ENCODE data around the gene EXTL1.
A peak's percentile ranks its signal among the peaks of the same experiment; 100 is the strongest.

EXTL1 gene

DNA sequence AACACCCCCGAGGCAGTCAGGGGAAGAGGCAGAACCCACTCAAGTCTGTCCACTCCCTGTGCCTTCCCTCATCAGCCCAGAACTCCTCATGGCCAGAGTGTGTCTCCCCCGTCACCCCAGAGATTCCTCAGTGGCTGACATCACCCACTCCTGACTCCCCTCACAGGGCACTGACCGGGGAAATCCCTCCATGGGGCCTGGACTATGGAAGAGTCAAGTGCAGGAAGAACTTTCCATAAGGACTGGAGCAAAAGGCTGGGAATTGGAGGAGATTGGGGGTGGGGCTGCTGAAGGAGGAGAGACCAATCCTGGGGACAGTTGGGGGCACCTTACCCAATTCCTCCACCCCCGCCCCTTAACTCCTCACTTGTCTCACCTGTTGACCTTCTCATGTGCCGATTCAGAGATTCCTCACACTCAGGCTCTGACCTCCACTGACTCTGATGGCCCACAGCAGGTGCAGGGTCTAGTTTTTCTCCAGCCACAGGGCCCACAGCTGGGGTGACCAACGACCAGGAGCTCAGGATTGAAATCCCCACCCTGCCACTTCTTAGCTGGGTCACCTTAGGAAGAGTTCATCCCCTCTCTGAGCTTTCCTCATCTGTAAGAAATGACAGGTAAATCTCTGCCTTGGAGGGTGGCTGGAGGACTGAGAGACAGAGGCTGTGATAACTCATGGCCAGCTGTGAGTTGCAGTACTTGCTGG is 481 bp upstream of the EXTL1 start:
- H3K27ac Mint-ChIP-seq (ENCODE audit: low read depth) = no peak overlapping the region
- no peaks in the 10 kb centered on the region for H3K36me3 Mint-ChIP-seq (ENCODE audit: insufficient read depth)
- no peaks in the 10 kb centered on the region for H3K9me3 Mint-ChIP-seq
- peaks cover 7% of the 10 kb centered on the region for H3K27me3 Mint-ChIP-seq
- no peaks in the 10 kb centered on the region for H3K4me1 Mint-ChIP-seq
- DNase-seq (ENCODE audit: low spot score in 2 of 2) (no peak), ATAC-seq (replicated peaks; ENCODE audit: extremely low read depth, poor library complexity, severe bottlenecking) (no peak)
- no peak overlapping the region for H3K4me3 Mint-ChIP-seq

- Mint-ChIP-seq H3K27ac (ENCODE audit: low read depth) (no peak overlapping the region), H3K4me1 (no peaks in the 10 kb centered on the region), H3K27me3 (peaks cover 7% of the 10 kb centered on the region), H3K9me3 (no peaks in the 10 kb centered on the region), H3K36me3 (ENCODE audit: insufficient read depth) (no peaks in the 10 kb centered on the region), H3K4me3 (no peak overlapping the region)
- no peak for ATAC-seq (replicated peaks; ENCODE audit: extremely low read depth, poor library complexity, severe bottlenecking)
- no peak for DNase-seq (ENCODE audit: low spot score in 2 of 2)
These were observed 817 bp downstream of the EXTL1 start for GRCh38 chr1:26022404-26022779.

GRCh38 chr1:26023009-26023408 is 1.4 kb downstream of the EXTL1 start:
- no peaks in the 10 kb centered on the region for H3K36me3 Mint-ChIP-seq (ENCODE audit: insufficient read depth)

DNA sequence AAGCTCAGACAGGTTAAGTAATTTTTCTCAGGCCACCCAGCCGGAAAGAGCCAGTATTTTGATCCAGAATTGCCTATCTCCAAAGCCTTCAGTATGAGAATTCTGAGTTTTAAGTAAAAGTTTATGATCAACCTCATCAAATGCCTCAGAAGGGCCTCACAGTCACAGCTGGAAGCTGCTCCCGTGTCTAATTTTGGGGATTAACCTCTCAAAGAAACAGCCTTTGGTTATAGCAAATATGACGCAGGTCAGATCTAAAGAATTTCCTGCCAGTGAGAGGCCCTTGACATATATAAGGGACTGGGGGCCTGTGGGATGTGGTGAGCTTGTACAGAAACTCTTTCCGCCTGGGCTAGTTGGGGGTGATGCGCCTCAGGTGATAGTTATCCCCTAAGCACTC is 2.3 kb downstream of the EXTL1 start:
- DNase-seq (ENCODE audit: low spot score in 2 of 2) (no peak), ATAC-seq (replicated peaks; ENCODE audit: extremely low read depth, poor library complexity, severe bottlenecking) (no peak)
- Mint-ChIP-seq H3K4me1 (no peaks in the 10 kb centered on the region), H3K9me3 (no peaks in the 10 kb centered on the region), H3K27ac (ENCODE audit: low read depth) (no peak overlapping the region), H3K27me3 (peaks cover 7% of the 10 kb centered on the region), H3K4me3 (no peak overlapping the region), H3K36me3 (ENCODE audit: insufficient read depth) (no peaks in the 10 kb centered on the region)

More at GRCh38 chr1:26023009-26023408, 1.4 kb downstream of the EXTL1 start:
- ATAC-seq (replicated peaks; ENCODE audit: extremely low read depth, poor library complexity, severe bottlenecking) = no peak
- no peak for DNase-seq (ENCODE audit: low spot score in 2 of 2)
- Mint-ChIP-seq H3K4me3 (no peak overlapping the region), H3K4me1 (no peaks in the 10 kb centered on the region), H3K9me3 (no peaks in the 10 kb centered on the region), H3K27me3 (peaks cover 7% of the 10 kb centered on the region), H3K27ac (ENCODE audit: low read depth) (no peak overlapping the region)

DNA sequence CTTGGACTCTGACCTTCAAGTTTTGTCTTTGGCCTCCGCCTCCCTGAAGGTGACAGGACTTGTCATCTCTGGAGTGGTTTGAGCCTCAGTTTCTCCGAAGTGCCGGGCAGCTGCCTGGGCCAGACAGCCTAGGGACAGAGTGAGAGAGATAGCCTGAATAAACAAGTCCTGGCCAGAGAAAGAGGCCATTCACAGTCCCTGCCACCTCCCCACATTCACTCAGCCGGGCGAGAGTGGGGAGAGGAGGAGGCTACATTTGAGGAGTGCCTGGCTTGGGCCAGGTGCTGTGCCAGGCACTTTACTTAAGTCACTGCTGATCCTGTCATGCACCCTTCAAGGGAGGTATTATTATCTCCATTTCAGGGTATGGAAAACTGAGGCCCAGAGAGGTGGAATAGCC is 3.5 kb downstream of the EXTL1 start:
- ATAC-seq (replicated peaks; ENCODE audit: extremely low read depth, poor library complexity, severe bottlenecking) = no peak

GRCh38 chr1:26025517-26025916 is 3.9 kb downstream of the EXTL1 start:
- ATAC-seq (replicated peaks; ENCODE audit: extremely low read depth, poor library complexity, severe bottlenecking) (no peak), DNase-seq (ENCODE audit: low spot score in 2 of 2) (no peak)
- no peaks in the 10 kb centered on the region for H3K36me3 Mint-ChIP-seq (ENCODE audit: insufficient read depth)
- no peak overlapping the region for H3K4me3 Mint-ChIP-seq
- H3K27ac Mint-ChIP-seq (ENCODE audit: low read depth) = no peak overlapping the region
- no peaks in the 10 kb centered on the region for H3K9me3 Mint-ChIP-seq
- H3K4me1 Mint-ChIP-seq = no peaks in the 10 kb centered on the region
- H3K27me3 Mint-ChIP-seq = peaks cover 8% of the 10 kb centered on the region

More for the DNA sequence above, 3.5 kb downstream of the EXTL1 start:
- Mint-ChIP-seq H3K27me3 (peaks cover 7% of the 10 kb centered on the region), H3K36me3 (ENCODE audit: insufficient read depth) (no peaks in the 10 kb centered on the region), H3K4me1 (no peaks in the 10 kb centered on the region), H3K4me3 (no peak overlapping the region), H3K27ac (ENCODE audit: low read depth) (no peak overlapping the region), H3K9me3 (no peaks in the 10 kb centered on the region)
- DNase-seq (ENCODE audit: low spot score in 2 of 2) = no peak

- no peak overlapping the region for H3K4me3 Mint-ChIP-seq
- no peaks in the 10 kb centered on the region for H3K36me3 Mint-ChIP-seq (ENCODE audit: insufficient read depth)
- H3K27me3 Mint-ChIP-seq = peaks cover 10% of the 10 kb centered on the region
- DNase-seq (ENCODE audit: low spot score in 2 of 2) (no peak), ATAC-seq (replicated peaks; ENCODE audit: extremely low read depth, poor library complexity, severe bottlenecking) (no peak)
- H3K9me3 Mint-ChIP-seq = no peaks in the 10 kb centered on the region
- H3K27ac Mint-ChIP-seq (ENCODE audit: low read depth) = peak overlapping the region; percentile 4
- H3K4me1 Mint-ChIP-seq = no peaks in the 10 kb centered on the region
These were observed 6.3 kb downstream of the EXTL1 start for GRCh38 chr1:26027716-26028489.

GRCh38 chr1:26028490-26028980 is 7.0 kb downstream of the EXTL1 start:
- DNase-seq (ENCODE audit: low spot score in 2 of 2) = no peak
- Mint-ChIP-seq H3K27me3 (peaks cover 10% of the 10 kb centered on the region), H3K4me3 (no peak overlapping the region), H3K27ac (ENCODE audit: low read depth) (no peak overlapping the region), H3K9me3 (no peaks in the 10 kb centered on the region), H3K36me3 (ENCODE audit: insufficient read depth) (no peaks in the 10 kb centered on the region), H3K4me1 (no peaks in the 10 kb centered on the region)
- ATAC-seq (replicated peaks; ENCODE audit: extremely low read depth, poor library complexity, severe bottlenecking) = no peak

DNA sequence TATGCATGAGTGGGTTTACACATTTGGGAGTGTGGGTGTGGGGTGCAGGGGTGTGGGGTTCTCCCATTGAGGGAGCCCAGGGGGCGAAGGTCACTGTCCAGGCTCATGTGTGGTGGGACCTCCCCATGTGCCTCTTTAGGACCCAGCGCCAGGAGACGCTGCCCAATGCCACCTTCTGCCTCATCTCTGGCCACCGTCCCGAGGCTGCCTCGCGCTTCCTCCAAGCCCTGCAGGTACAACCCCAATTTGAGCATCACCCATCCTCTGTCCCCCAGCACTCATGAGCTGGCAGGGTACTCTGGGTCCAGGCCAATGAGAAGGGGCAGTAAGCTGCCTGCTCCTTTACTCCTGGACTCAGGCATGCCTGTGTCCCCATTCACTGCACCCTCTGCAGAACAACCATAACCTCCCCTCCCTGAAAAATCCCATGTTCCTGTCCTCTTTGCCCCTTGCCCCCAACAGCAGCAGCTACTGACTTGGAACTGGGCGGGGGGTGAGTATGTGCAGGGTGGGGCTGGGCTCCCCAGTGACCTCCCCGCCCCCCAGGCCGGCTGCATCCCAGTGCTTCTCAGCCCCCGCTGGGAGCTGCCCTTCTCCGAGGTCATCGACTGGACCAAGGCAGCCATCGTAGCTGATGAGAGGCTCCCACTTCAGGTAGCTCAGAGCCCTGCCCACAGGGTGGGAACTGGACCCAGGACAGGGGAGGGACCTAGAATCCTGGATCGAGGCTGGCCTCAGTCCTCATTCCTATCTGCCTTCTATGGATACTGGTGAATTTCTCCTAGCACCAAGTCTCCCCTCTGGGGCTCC is 7.7 kb downstream of the EXTL1 start:
- Mint-ChIP-seq H3K4me1 (peaks cover under 1% of the 10 kb centered on the region), H3K36me3 (ENCODE audit: insufficient read depth) (no peaks in the 10 kb centered on the region), H3K27ac (ENCODE audit: low read depth) (no peak overlapping the region), H3K4me3 (no peak overlapping the region), H3K9me3 (no peaks in the 10 kb centered on the region), H3K27me3 (peaks cover 10% of the 10 kb centered on the region)
- DNase-seq (ENCODE audit: low spot score in 2 of 2) = no peak
- ATAC-seq (replicated peaks; ENCODE audit: extremely low read depth, poor library complexity, severe bottlenecking) = no peak

DNA sequence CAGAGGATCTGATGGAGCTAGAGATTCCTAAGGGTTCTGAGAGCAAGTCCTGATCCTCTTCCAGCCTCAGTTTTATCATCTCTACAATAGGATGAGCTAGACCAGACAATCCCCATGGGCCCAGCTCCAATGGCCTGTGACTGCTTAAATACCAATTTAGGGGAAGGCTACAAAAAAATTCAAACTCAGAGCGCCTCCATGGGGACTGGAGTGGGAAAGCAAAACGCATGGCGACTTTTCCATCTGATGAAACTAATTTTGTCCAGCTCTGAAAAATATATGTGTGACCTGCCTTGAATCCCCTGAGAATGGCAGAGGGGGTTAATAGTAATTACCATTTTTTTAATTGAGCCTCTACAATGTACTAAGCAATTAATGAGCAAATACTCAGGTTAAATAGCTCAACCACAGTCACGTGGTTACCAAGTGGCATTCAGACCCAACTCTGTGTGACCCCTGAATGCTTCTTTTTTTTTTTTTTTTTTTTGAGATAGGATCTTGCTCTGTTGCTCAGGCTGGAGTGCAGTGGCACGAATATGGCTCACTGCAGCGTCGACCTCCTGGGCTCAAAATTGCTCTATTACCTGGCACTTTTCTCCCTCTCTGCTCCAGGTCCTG is 8.4 kb downstream of the EXTL1 start:
- Mint-ChIP-seq H3K36me3 (ENCODE audit: insufficient read depth) (no peaks in the 10 kb centered on the region), H3K4me1 (peaks cover 8% of the 10 kb centered on the region), H3K9me3 (no peaks in the 10 kb centered on the region), H3K27ac (ENCODE audit: low read depth) (no peak overlapping the region), H3K27me3 (peaks cover 10% of the 10 kb centered on the region), H3K4me3 (no peak overlapping the region)
- no peak for ATAC-seq (replicated peaks; ENCODE audit: extremely low read depth, poor library complexity, severe bottlenecking)
- no peak for DNase-seq (ENCODE audit: low spot score in 2 of 2)

DNA sequence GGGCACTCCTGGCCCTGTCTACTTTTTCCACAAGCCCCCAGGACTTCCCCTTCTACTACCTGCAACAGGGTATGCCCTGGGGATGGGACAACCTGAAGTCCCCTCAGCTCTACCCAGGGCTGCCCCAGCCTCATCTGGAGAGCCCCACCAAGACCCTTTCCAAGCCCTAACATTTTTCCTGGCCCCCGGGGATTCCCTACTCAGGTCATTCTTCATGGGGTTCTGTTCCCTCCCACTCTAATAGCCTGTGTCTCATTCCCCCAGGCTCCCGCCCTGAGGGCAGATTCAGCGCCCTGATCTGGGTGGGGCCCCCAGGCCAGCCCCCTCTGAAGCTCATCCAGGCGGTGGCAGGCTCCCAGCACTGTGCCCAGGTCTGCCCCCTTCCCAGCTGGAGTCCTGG is 9.6 kb downstream of the EXTL1 start:
- Mint-ChIP-seq H3K4me3 (no peak overlapping the region), H3K9me3 (no peaks in the 10 kb centered on the region), H3K27me3 (peaks cover 10% of the 10 kb centered on the region), H3K4me1 (peaks cover 18% of the 10 kb centered on the region), H3K36me3 (ENCODE audit: insufficient read depth) (no peaks in the 10 kb centered on the region), H3K27ac (ENCODE audit: low read depth) (no peak overlapping the region)
- ATAC-seq (replicated peaks; ENCODE audit: extremely low read depth, poor library complexity, severe bottlenecking) (no peak), DNase-seq (ENCODE audit: low spot score in 2 of 2) (no peak)

DNA sequence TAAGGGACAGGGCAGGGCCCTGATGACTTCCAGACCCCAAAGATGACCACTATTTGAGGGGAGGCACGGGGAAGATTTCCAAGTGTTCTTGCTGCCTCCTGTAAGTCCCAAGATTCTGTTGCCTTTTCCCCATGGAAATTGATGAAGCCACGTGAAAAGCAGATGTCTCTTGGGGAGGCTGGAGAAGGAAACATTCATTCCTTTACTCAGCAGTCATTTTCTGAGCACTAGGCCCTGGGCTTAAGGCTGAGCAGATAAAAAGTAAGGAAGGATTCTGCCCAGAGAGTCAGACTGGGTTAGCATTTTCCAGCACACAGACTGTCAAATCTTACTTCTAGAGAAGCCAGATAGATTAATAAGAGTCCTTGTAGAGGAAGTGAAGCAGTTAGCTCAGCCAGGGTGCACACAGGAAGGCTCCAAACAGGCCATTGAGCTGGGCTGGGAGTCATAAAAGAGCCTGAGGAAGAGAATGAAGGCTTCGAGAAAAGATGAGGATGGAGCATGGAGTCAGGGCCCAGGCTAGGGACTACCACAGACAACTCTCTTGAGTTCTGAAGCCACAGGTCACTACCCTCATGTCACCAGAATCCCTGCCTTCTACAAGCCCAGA is 10.1 kb downstream of the EXTL1 start:
- Mint-ChIP-seq H3K4me3 (no peak overlapping the region), H3K27me3 (peaks cover 10% of the 10 kb centered on the region), H3K27ac (ENCODE audit: low read depth) (no peak overlapping the region), H3K36me3 (ENCODE audit: insufficient read depth) (no peaks in the 10 kb centered on the region), H3K9me3 (no peaks in the 10 kb centered on the region), H3K4me1 (peaks cover 19% of the 10 kb centered on the region)
- DNase-seq (ENCODE audit: low spot score in 2 of 2) (no peak), ATAC-seq (replicated peaks; ENCODE audit: extremely low read depth, poor library complexity, severe bottlenecking) (no peak)
